Activated CD4-positive, alpha-beta T cell treated with anti-CD3 and anti-CD28 coated beads, Interleukin-2, Interleukin-6, amounts not matched to agents 100 ng/mL and 50 ng/mL, durations not matched to agents 16 hours and 8 hours (primary cell): ENCODE data around the gene RNU1-3.
"Not testable (repeated sequence)": the region's sequence is repeated elsewhere in the genome, so short reads cannot be mapped to it uniquely, and the experiment has no call there.

Experiments used
- DNase-seq: peaks from one replicate; pipeline ENCODE4 v3.0.0-alpha.2; 2020

Gene RNU1-3

DNA sequence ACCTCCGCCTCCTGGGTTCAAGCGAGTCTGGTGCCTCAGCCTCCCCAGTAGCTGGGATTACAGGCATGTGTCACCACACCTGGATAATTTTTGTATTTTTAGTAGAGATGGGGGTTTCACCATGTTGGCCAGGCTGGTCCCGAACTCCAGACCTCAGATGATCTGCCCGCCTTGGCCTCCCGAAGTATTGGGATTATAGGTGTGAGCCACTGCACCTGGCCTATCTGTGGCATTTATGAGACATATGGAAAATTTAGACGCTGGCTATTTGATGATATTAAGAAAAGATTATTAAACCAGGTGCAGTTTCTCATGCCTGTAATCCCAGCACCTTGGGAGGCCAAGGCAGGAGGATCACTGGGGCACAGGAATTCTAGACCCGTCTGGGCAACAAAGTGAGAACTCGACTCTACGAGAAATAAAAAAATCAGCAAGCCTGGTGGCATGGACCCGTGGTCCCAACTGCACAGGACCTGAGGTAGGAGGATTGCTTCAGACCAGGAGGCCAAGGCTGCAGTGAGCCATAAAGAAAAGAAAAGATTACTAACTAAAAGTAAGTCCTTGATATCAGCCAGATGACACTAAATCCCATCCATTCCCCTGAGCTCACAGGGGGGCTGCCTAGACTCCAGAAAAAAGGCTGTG lies 30.1 kb downstream of the RNU1-3 start:
- peak; percentile 0 for DNase-seq

GRCh38 chr1:16635959-16636358 lies 30.8 kb downstream of the RNU1-3 start:
- peak; percentile 0 for DNase-seq

DNA sequence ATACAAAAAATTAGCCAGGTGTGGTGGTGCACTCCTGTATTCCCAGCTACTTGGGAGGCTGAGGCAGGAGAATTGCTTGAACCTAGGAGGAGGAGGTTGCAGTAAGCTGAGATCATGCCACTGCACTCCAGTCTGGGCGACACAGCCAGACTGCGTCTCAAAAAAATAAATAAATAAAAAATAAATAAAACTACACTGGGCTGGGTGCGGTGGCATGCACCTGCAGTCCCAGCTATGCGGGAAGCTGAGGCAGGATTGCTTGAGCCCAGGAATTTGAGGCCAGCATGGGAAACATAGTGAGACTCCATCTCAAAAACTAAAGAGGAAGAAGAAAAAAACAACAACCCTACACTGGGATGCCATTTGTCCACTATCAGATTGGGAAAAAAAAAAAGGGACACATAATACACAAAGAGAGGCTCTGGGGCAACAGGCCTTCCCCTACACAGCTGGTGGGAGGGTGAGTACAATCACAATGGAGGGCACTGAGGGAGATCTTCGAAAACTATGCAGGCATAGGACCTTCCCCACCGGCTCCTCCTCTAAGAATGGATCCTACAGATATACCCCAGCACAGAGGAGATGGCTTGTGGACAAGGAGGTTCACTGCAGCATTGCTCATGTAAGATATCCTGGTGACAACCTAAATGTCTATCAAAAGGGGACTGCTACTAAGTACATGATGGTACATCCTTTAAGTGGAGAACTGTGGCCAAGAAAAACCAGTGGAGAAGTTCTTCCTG lies 33.0 kb downstream of the RNU1-3 start:
- DNase-seq = not testable (repeated sequence)

DNA sequence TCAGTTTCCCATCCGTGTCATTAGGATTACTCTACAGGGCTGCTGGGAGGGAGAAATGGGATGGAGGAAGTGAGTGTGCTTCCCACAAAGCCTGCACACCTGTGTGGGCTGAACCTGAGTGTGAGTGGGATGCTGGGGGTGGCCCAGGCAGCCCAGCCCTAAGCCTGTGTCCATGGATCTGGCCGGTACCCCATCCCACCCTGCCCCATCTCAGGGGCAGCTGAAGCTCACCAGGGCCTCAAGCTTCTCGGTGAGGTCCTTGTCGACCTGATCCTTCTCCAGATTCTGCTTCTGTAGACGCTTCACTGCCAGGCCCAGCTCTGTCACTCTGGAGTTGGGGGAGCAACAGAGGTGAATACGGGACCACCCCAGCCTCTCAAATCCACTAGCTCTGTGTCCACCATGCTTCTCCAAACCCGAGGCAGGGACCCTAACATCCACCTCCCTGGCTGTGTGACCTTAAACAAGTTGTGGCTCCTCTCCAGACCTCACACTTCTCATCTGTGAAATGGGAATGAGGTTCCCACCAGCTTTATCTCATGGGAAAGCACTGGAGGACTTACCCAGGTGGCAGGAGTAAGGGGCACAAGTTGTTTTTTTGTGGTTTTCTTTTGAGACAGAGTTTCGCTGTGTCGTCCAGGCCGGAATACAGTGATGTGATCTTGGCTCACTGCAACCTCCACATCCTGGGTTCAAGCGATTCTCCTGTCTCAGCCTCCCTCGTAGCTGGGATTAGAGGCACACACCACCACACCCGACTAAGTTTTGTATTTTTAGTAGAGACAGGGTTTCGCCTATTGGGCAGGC lies 34.5 kb downstream of the RNU1-3 start:
- not testable (repeated sequence) for DNase-seq

DNA sequence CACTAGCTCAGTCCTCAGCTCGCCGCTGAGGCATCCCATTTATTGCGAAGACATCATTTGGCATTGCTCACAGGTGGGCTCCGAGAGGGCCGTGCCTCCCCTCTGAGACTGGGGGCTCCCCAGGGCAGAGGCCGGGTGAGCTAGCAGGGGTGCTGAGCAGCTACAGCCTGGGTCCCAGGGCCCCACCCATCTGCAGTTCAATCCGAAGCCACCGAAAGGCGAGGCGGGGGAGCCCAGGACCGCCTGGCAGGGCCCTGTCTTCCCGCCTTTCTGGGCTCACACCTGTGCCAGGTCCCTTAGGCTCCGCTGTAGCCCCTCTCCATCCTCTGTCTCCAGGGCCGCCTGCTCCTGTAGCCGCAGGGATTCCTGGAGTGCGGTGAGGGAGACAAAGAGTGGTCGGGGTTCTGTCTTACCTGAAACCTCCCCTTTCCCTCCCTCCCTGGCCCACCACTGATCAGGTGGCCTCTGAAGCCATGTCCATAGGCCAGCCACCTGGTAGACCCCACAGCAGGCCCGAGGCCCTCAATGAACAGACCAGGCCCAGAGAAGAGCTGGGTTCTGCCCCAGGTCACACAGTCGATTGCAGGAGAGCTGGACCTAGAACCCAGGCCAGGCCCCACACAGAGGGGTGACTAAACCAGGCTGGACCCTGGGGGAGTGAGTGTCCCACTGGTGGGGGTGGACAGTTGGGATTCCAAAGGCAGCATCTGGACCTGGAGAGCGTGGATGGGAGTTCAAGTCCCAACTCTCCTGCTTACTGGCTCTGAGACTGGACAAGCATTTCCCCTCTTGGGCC lies 35.3 kb downstream of the RNU1-3 start:
- no peak for DNase-seq

- no peak for DNase-seq
These were observed 36.0 kb downstream of the RNU1-3 start for GRCh38 chr1:16630661-16631247.

DNA sequence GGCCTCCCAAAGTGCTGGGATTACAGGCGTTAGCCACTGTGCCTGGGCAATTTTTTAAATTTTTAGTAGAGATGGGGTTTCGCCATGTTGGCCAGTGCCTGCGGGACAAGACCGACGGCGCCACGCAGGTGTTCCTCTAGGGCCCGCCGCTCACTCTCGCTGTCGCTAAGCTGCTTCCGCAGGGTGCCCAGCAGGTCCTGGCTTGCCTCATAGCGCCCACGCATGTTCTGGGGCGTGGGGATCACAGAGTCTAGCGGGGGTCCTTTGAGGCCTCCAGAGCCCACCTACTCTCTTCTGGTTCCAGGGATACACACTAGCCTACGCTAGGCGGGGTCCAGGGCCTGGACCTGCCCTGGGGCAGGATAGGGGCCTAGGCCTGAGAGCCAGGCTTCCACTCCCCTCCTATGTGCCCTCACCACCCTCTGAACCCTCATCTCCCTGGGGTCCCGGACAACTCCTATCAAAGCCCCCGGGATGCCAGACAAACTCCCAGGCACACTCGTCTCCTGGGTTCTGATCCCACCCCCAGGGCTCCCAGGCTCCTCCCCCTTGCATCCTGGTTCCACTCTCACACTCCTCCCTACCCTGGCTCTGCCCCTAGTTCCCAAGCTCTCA lies 36.7 kb downstream of the RNU1-3 start:
- DNase-seq = not testable (repeated sequence)

GRCh38 chr1:16628361-16629111 lies 38.2 kb downstream of the RNU1-3 start:
- DNase-seq = no peak

- DNase-seq = not testable (repeated sequence)
These were observed 40.3 kb downstream of the RNU1-3 start for GRCh38 chr1:16626409-16626983.

DNA sequence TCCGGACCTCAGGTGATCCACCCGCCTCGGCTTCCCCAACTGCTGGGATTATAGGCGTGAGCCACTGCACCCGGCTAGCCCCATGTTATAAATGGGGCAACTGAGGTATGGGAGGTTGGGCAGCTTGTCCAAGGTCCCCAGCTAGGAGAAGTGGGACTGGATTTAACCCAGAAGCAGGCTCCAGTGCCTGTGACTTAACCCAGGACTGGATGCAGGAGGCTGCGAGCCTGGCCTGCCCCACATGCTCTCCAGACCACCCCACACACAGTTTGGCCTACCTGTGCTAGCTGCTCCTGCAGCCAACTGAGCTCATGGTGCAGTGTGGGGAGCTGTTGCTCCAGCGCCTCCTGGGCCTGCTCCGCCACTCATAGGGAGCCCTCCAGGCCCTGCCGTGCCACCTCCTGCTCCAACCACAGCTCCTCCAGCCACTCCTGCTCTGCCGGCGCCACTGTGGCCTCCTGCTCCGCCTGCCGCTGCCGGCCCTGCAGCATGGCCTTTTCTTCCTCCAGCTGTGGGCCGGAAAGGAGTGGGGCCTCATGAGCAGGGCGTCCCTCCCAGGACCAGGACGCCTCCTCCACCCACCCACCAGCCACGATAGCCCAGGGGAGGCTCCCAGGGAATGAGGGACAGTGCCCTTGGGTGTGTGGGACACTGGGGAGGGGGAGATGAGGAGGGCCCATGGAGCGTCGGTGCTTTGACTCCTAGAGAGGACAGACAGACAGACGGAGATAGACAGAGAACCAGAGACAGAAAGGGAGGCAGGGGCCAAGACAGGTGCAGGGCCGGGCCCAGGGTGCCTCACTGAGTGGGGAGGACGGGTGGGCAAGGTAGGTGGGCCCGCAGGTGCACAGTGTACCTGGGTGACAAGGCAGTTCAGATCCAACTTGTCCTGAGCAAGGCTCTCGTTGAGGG lies 41.0 kb downstream of the RNU1-3 start:
- DNase-seq = no peak

GRCh38 chr1:16623812-16624719 lies 42.7 kb downstream of the RNU1-3 start:
- DNase-seq = not testable (repeated sequence)

DNA sequence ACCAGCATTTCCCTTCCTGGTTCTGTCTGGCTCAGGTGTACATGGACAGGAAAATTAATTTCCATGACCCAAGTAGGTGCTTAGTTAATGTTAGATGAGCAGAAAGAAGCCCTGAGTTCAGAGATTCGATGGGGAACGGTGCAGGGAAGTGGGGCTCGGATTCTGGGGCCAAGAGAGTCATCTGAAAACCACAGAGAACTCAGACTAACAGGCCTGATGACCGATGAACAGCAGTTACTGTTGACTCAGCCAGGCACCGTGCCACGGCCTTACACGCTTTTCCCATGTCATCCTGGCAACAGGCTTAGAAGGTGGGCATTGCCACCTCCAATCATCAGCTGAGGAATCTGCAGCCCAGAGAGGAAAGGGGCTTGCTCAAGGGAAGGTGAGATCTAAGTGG lies 43.4 kb downstream of the RNU1-3 start:
- not testable (repeated sequence) for DNase-seq

- not testable (repeated sequence) for DNase-seq
These were observed 45.0 kb downstream of the RNU1-3 start for GRCh38 chr1:16621681-16622315.

DNA sequence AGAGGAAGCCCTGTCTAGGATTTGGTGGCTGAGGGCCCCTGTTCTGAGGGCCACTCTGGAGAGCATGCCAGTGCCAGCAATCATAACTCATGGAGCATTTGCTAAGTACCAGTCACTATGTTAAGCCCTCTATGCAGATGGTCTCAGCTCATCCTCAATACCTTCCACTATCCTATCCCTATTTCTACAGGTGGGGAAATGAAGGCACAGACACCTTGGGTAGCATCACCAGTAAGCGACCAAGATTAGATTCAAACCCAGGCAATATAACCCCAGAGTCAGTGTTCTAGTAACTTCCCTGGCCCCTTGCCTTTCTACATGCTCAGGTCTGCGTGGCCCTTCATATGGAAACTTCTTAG lies 45.5 kb downstream of the RNU1-3 start:
- no peak for DNase-seq

- not testable (repeated sequence) for DNase-seq
These were observed 46.8 kb downstream of the RNU1-3 start for GRCh38 chr1:16619803-16620501.

GRCh38 chr1:16618719-16619118 lies 48.0 kb downstream of the RNU1-3 start:
- no peak for DNase-seq

DNA sequence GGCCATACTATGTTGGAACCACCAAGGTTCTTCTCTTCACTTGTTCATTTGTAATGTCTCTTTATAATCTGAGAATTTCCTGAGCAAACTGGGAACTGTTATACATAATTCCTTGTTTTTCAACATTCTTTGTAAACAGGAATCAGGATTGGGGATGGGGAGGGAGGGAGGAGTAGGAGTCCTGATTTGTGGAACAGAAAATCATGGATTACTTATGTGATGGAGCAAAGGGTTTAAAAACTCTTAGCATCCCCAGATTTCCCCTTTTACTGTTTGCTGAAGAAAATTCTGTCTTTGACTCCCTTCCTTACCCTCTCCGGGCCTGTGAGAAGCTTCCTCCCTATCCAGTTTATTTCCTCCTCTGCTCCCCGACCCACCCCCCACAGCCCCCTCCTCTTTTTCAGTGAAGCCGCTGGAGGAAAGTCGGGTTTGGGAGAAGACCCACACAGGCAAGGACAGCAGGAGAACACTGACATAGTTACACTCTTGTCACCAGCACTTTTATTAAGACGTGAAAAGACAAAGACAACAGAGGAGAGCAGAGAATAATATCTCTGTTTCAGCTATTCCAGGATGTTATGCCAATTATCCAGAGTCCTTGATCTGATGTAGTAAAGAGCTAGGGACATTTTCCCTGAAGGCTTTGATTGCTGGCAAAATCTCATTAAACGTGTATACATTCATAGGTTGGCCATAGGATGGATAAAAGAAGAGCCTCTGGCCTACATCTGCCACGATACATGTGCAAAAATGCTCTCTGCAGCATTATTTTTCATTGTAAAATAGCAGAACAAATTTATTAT lies 48.8 kb downstream of the RNU1-3 start:
- DNase-seq = no peak
